CD4-positive, alpha-beta memory T cell (primary cell): ENCODE data around the gene LCMT2. TPM values are rescaled to one million over a fixed set of nuclear protein-coding genes. Genes with fewer than 3 reads are reported as not detected.
A peak's percentile ranks its signal among the peaks of the same experiment; 100 is the strongest.

ENCODE experiments used
- CTCF ChIA-PET: fragments of 350-600 bp; sonication (Branson Sonifier 250); formaldehyde crosslinking; loops from one replicate; lab custom pipeline; 2021; ENCODE audit warnings: inconsistent platforms; ENCODE audit not compliant: partially characterized antibody; lab: Charles Lee
- POLR2A ChIA-PET: fragments of 350-600 bp; sonication (Branson Sonifier 250); formaldehyde crosslinking; loops from one replicate; lab custom pipeline; 2021; ENCODE audit not compliant: partially characterized antibody; lab: Charles Lee
- DNase-seq, 5 donors: peaks; one replicate each; pipeline versions ENCODE4 v3.0.0 to v3.0.0-alpha.2; 2020 to 2022; ENCODE audit warnings: mixed read lengths in 1 of 5
- H3K27ac ChIP-seq: one replicate; pipeline ENCODE4 v1.7.0; 2013; ENCODE audit warnings: low read depth, low read length
- H3K27me3 ChIP-seq: 2 replicates; pipeline ENCODE4 v1.7.0; 2013; ENCODE audit warnings: mild to moderate bottlenecking, low read length, moderate library complexity; ENCODE audit not compliant: insufficient read depth
- H3K36me3 ChIP-seq: 2 replicates; pipeline ENCODE4 v1.7.0; 2013; ENCODE audit warnings: mild to moderate bottlenecking, low read length, moderate library complexity; ENCODE audit not compliant: insufficient read depth
- H3K4me1 ChIP-seq: 2 replicates; pipeline ENCODE4 v1.7.0; 2013; ENCODE audit warnings: mild to moderate bottlenecking, low read length, moderate library complexity; ENCODE audit not compliant: insufficient read depth
- H3K4me3 ChIP-seq, 2 donors: one replicate each; pipeline ENCODE4 v1.7.0; 2013; ENCODE audit warnings: low read length in 2 of 2, mild to moderate bottlenecking in 1 of 2
- H3K9me3 ChIP-seq, 2 donors: one replicate each; pipeline ENCODE4 v1.7.0; 2013; ENCODE audit warnings: low read length in 2 of 2, control low read depth in 1 of 2; ENCODE audit not compliant: control insufficient read depth in 1 of 2
- H3K27ac Mint-ChIP-seq, 7 donors: one replicate each; pipeline ENCODE4 v1.8.0; 2020 to 2021; ENCODE audit warnings: mixed read lengths in 7 of 7, mild to moderate bottlenecking in 6 of 7, inconsistent platforms in 3 of 7, moderate library complexity in 3 of 7
- H3K27me3 Mint-ChIP-seq, 2 donors: one replicate each; pipeline ENCODE4 v1.8.0; 2020 to 2021; ENCODE audit warnings: mixed read lengths in 2 of 2
- H3K36me3 Mint-ChIP-seq, 2 donors: one replicate each; pipeline ENCODE4 v1.8.0; 2020 to 2021; ENCODE audit warnings: mixed read lengths in 2 of 2, inconsistent platforms in 1 of 2, mild to moderate bottlenecking in 1 of 2
- H3K4me1 Mint-ChIP-seq, 4 donors: one replicate each; pipeline ENCODE4 v1.8.0; 2020 to 2021; ENCODE audit warnings: mixed read lengths in 4 of 4, mild to moderate bottlenecking in 1 of 4
- H3K4me3 Mint-ChIP-seq, 8 donors: one replicate each; pipeline ENCODE4 v1.8.0; 2020 to 2021; ENCODE audit warnings: mixed read lengths in 8 of 8, mild to moderate bottlenecking in 7 of 8, moderate library complexity in 6 of 8, inconsistent platforms in 3 of 8
- H3K9me3 Mint-ChIP-seq, 8 donors: one replicate each; pipeline ENCODE4 v1.8.0; 2020 to 2021; ENCODE audit warnings: mixed read lengths in 8 of 8, mild to moderate bottlenecking in 5 of 8, inconsistent platforms in 3 of 8, moderate library complexity in 1 of 8
- intact Hi-C: fragments of 100-400 bp; cut with micrococcal nuclease; formaldehyde crosslinking; loops from one replicate; pipeline ENCODE4 v1.15.1; 2023
- polyA plus RNA-seq, 2 donors: library from polyadenylated mRNA; unstranded; fragments of 300-500 nt; fragmentation: Illumina TruSeq; gene quantifications; one replicate each; pipeline ENCODE4 v1.2.3, GENCODE V29; 2021
- total RNA-seq, 2 experiments: library from RNA; stranded (reverse); gene quantifications; one replicate each; pipeline ENCODE4 v1.2.3, GENCODE V29; 2021

The LCMT2 gene
- total RNA-seq, result 10 to 100 TPM; 17.0 to 17.8 TPM
- polyA plus RNA-seq, result 1 to 10 TPM; 3.3 to 5.6 TPM

- Mint-ChIP-seq H3K4me3 (peak within 1 kb of the TSS; percentile 94 to 99 (median 96)), H3K9me3 (peaks cover 0 to 6% (median 0%) of the 10 kb centered on the region in 8 donors), H3K4me1 (peaks cover 16 to 50% (median 31%) of the 10 kb centered on the region in 4 donors), H3K27me3 (peaks cover 0 to 3% of the 10 kb centered on the region in 2 donors), H3K27ac (peak within 1 kb of the TSS; percentile 98 to 100 (median 99)), H3K36me3 (peaks cover 13 to 21% of the 10 kb centered on the region in 2 donors)
- no peaks in the 10 kb centered on the region for H3K9me3 ChIP-seq
- intact Hi-C loops, result loop anchor here (1.0 kb wide), 4 partner anchors 41 to 224 kb away; partner anchors contain the start of genes CCNDBP1, TUBGCP4, UBR1 and ZSCAN29
- ChIA-PET POLR2A (interaction anchor here (0.8 to 1.5 kb wide), 6 partner anchors 41 to 462 kb away, joined by 3 to 8 read pairs (median 4); partner anchors contain the start of genes CCNDBP1, SERF2, TUBGCP4 and ZSCAN29), CTCF (interaction anchor here (1.5 kb wide), 2 partner anchors 40 to 105 kb away, joined by 3 to 4 read pairs; partner anchors contain the start of gene ZSCAN29)
- H3K27ac ChIP-seq, result peak within 1 kb of the TSS; percentile 90
- H3K27me3 ChIP-seq, result no peaks in the 10 kb centered on the region
- H3K4me3 ChIP-seq, result peak within 1 kb of the TSS; percentile 67 to 91
- H3K36me3 ChIP-seq, result no peaks in the 10 kb centered on the region
- H3K4me1 ChIP-seq, result peaks cover 22% of the 10 kb centered on the region
- DNase-seq, result peak; percentile 91 to 95 (median 94)
These were observed at the start of gene LCMT2 for GRCh38 chr15:43329960-43330779. LCMT2 (minus strand) TSS chr15:43330573; CDS start chr15:43330489, 84 bp downstream.

GRCh38 chr15:43378601-43379000, 48.2 kb upstream of the LCMT2 start:
- Histone ChIP-seq H3K27me3 (no peaks in the 10 kb centered on the region), H3K4me3 (no peak overlapping the region), H3K4me1 (no peaks in the 10 kb centered on the region), H3K36me3 (peaks cover 20% of the 10 kb centered on the region), H3K27ac (no peak overlapping the region), H3K9me3 (no peaks in the 10 kb centered on the region)
- H3K27ac Mint-ChIP-seq, result peak overlapping the region in 1 of 7 donors; percentile 17
- ChIA-PET CTCF (interaction anchor here (0.8 to 1.1 kb wide), 2 partner anchors 12 to 134 kb away, joined by 3 read pairs; no protein-coding TSS in a partner anchor), POLR2A (no interaction called here)
- H3K4me3 Mint-ChIP-seq, result no peak overlapping the region
- H3K9me3 Mint-ChIP-seq, result no peaks in the 10 kb centered on the region
- intact Hi-C loops, result loop anchor here (5.0 kb wide), 1 partner anchor 134 kb away; no protein-coding TSS in a partner anchor
- H3K36me3 Mint-ChIP-seq, result peaks cover 33 to 51% of the 10 kb centered on the region in 2 donors
- no peak for DNase-seq
- no peaks in the 10 kb centered on the region for H3K27me3 Mint-ChIP-seq
- H3K4me1 Mint-ChIP-seq, result peaks cover 4 to 11% (median 7%) of the 10 kb centered on the region in 4 donors

GRCh38 chr15:43376017-43376705, 45.8 kb upstream of the LCMT2 start:
- Histone ChIP-seq H3K4me1 (peaks cover 13% of the 10 kb centered on the region), H3K4me3 (no peak overlapping the region), H3K36me3 (peaks cover 15% of the 10 kb centered on the region), H3K27me3 (no peaks in the 10 kb centered on the region), H3K27ac (no peak overlapping the region), H3K9me3 (no peaks in the 10 kb centered on the region)
- Mint-ChIP-seq H3K27ac (no peak overlapping the region), H3K27me3 (no peaks in the 10 kb centered on the region), H3K9me3 (no peaks in the 10 kb centered on the region), H3K36me3 (peaks cover 22 to 36% of the 10 kb centered on the region in 2 donors), H3K4me1 (peaks cover 17 to 28% (median 24%) of the 10 kb centered on the region in 4 donors), H3K4me3 (peak overlapping the region in 2 of 8 donors; percentile 20 to 54)
- ChIA-PET CTCF (interaction anchor here (0.8 to 3.5 kb wide), 20 partner anchors 8 to 138 kb away, joined by 3 to 29 read pairs (median 4); no protein-coding TSS in a partner anchor), POLR2A (interaction anchor here (0.7 kb wide), 2 partner anchors 47 to 134 kb away, joined by 3 read pairs; no protein-coding TSS in a partner anchor)
- intact Hi-C loops, result loop anchor here (5.0 kb wide), 1 partner anchor 136 kb away; no protein-coding TSS in a partner anchor
- DNase-seq, result peak; percentile 13 to 42 (median 29)

- CTCF ChIA-PET, result interaction anchor here (0.8 to 2.1 kb wide), 11 partner anchors 10 to 144 kb away, joined by 3 to 8 read pairs (median 3); partner anchors contain the start of gene LCMT2
- Histone ChIP-seq H3K9me3 (no peaks in the 10 kb centered on the region), H3K4me3 (peak within 1 kb of the TSS; percentile 49 to 53), H3K36me3 (no peaks in the 10 kb centered on the region), H3K4me1 (peaks cover 33% of the 10 kb centered on the region), H3K27me3 (no peaks in the 10 kb centered on the region), H3K27ac (peak within 1 kb of the TSS; percentile 70)
- H3K4me3 Mint-ChIP-seq, result peak within 1 kb of the TSS; percentile 88 to 94 (median 92)
- H3K27me3 Mint-ChIP-seq, result no peaks in the 10 kb centered on the region
- peak within 1 kb of the TSS; percentile 79 to 94 (median 90) for H3K27ac Mint-ChIP-seq
- peaks cover 45 to 65% (median 50%) of the 10 kb centered on the region in 4 donors for H3K4me1 Mint-ChIP-seq
- intact Hi-C loops, result loop anchor here (1.0 kb wide), 1 partner anchor 41 kb away; the partner anchor contains the start of gene LCMT2
- H3K36me3 Mint-ChIP-seq, result peaks cover 30 to 44% of the 10 kb centered on the region in 2 donors
- H3K9me3 Mint-ChIP-seq, result peaks cover under 1 to 34% (median 12%) of the 10 kb centered on the region in 8 donors
- POLR2A ChIA-PET, result interaction anchor here (0.7 to 2.7 kb wide), 8 partner anchors 7 to 185 kb away, joined by 3 to 14 read pairs (median 4); partner anchors contain the start of gene LCMT2
- peak; percentile 67 to 76 (median 68) for DNase-seq
These were observed 40.9 kb upstream of the LCMT2 start, which contains the start of the genes TUBGCP4 and ZSCAN29 for GRCh38 chr15:43370975-43371974. TUBGCP4 (plus strand) TSS chr15:43371101; CDS start chr15:43371355, 254 bp downstream. ZSCAN29 (minus strand) TSS chr15:43371043; CDS start chr15:43369913, 1,130 bp downstream.

GRCh38 chr15:43370310-43370974, 40.1 kb upstream of the LCMT2 start:
- Mint-ChIP-seq H3K27me3 (no peaks in the 10 kb centered on the region), H3K9me3 (peaks cover 4 to 43% (median 15%) of the 10 kb centered on the region in 8 donors), H3K27ac (peak overlapping the region in 6 of 7 donors; percentile 79 to 94 (median 90)), H3K4me3 (peak overlapping the region; percentile 88 to 94 (median 92)), H3K36me3 (peaks cover 36 to 47% of the 10 kb centered on the region in 2 donors), H3K4me1 (peaks cover 42 to 66% (median 48%) of the 10 kb centered on the region in 4 donors)
- intact Hi-C loops, result no loop called here
- peak in 2 of 5 donors; percentile 1 to 22 for DNase-seq
- H3K36me3 ChIP-seq, result no peaks in the 10 kb centered on the region
- H3K4me3 ChIP-seq, result peak overlapping the region; percentile 49 to 53
- peak overlapping the region; percentile 70 for H3K27ac ChIP-seq
- H3K9me3 ChIP-seq, result no peaks in the 10 kb centered on the region
- ChIA-PET CTCF (interaction anchor here (0.8 to 1.5 kb wide), 8 partner anchors 10 to 143 kb away, joined by 3 to 6 read pairs (median 3); partner anchors contain the start of gene LCMT2), POLR2A (interaction anchor here (0.7 to 2.7 kb wide), 6 partner anchors 13 to 141 kb away, joined by 3 to 14 read pairs (median 6); partner anchors contain the start of gene LCMT2)
- H3K27me3 ChIP-seq, result no peaks in the 10 kb centered on the region
- peaks cover 33% of the 10 kb centered on the region for H3K4me1 ChIP-seq
